ENCODE data around the gene PCDHGB7. TPM values are rescaled to one million over a fixed set of nuclear protein-coding genes. Genes with fewer than 3 reads are reported as not detected.
"Not testable (repeated sequence)": the region's sequence is repeated elsewhere in the genome, so short reads cannot be mapped to it uniquely, and the experiment has no call there.

Gene PCDHGB7
- total RNA-seq, 1 donor from 2014 or later, result 16.4 TPM

GRCh38 chr5:141399555-141400258, 17.8 kb upstream of the PCDHGB7 start:
- H3K4me3 Mint-ChIP-seq, result no peak overlapping the region
- no peaks in the 10 kb centered on the region for H3K27me3 Mint-ChIP-seq (ENCODE audit: low read depth)
- H3K36me3 Mint-ChIP-seq, result peaks cover 48% of the 10 kb centered on the region
- H3K27ac Mint-ChIP-seq, result no peak overlapping the region
- H3K4me1 Mint-ChIP-seq, result no peaks in the 10 kb centered on the region
- DNase-seq (ENCODE audit: low spot score in 2 of 2, unreplicated experiment in 2 of 2), result no peak
- no peak for TF ChIP-seq CTCF (IDR thresholded peaks at IDR 0.05; ENCODE audit: unreplicated experiment)
- peaks cover 51% of the 10 kb centered on the region for H3K9me3 Mint-ChIP-seq

GRCh38 chr5:141402553-141403243, 14.8 kb upstream of the PCDHGB7 start, which contains the start of gene PCDHGA9:
Gene PCDHGA9, plus strand, starts transcription at chr5:141402778. Its CDS starts 175 bp downstream, at chr5:141402953.
- Mint-ChIP-seq H3K27ac (no peak within 1 kb of the TSS), H3K4me3 (no peak within 1 kb of the TSS), H3K36me3 (peaks cover 50% of the 10 kb centered on the region), H3K4me1 (no peaks in the 10 kb centered on the region), H3K27me3 (ENCODE audit: low read depth) (no peaks in the 10 kb centered on the region), H3K9me3 (peaks cover 48% of the 10 kb centered on the region)
- no peak for TF ChIP-seq CTCF (IDR thresholded peaks at IDR 0.05; ENCODE audit: unreplicated experiment)
- DNase-seq (ENCODE audit: low spot score in 2 of 2, unreplicated experiment in 2 of 2), result no peak

GRCh38 chr5:141403387-141403786, 14.1 kb upstream of the PCDHGB7 start:
- H3K27me3 Mint-ChIP-seq (ENCODE audit: low read depth), result no peaks in the 10 kb centered on the region
- DNase-seq (ENCODE audit: low spot score in 2 of 2, unreplicated experiment in 2 of 2), result no peak
- peaks cover 52% of the 10 kb centered on the region for H3K9me3 Mint-ChIP-seq
- TF ChIP-seq CTCF (IDR thresholded peaks at IDR 0.05; ENCODE audit: unreplicated experiment), result no peak
- no peak overlapping the region for H3K27ac Mint-ChIP-seq
- peaks cover 56% of the 10 kb centered on the region for H3K36me3 Mint-ChIP-seq
- peaks cover 2% of the 10 kb centered on the region for H3K4me1 Mint-ChIP-seq
- H3K4me3 Mint-ChIP-seq, result no peak overlapping the region

- DNase-seq (ENCODE audit: low spot score in 2 of 2, unreplicated experiment in 2 of 2), result peak; percentile 62 to 85
- TF ChIP-seq CTCF (IDR thresholded peaks at IDR 0.05; ENCODE audit: unreplicated experiment), result peak; percentile 87
These were observed 9.5 kb upstream of the PCDHGB7 start, which contains the start of gene PCDHGB6 for GRCh38 chr5:141407790-141408505. Gene PCDHGB6, plus strand, starts transcription at chr5:141408021. Its CDS starts 182 bp downstream, at chr5:141408203.

GRCh38 chr5:141409598-141410306, 7.7 kb upstream of the PCDHGB7 start:
- no peak for TF ChIP-seq CTCF (IDR thresholded peaks at IDR 0.05; ENCODE audit: unreplicated experiment)

More at GRCh38 chr5:141407790-141408505, 9.5 kb upstream of the PCDHGB7 start, which contains the start of gene PCDHGB6:
- peaks cover 59% of the 10 kb centered on the region for H3K36me3 Mint-ChIP-seq
- peaks cover 12% of the 10 kb centered on the region for H3K4me1 Mint-ChIP-seq
- peak within 1 kb of the TSS; percentile 98 for H3K27ac Mint-ChIP-seq
- H3K9me3 Mint-ChIP-seq, result peaks cover 44% of the 10 kb centered on the region
- H3K4me3 Mint-ChIP-seq, result peak within 1 kb of the TSS; percentile 91
- not testable (repeated sequence) for H3K27me3 Mint-ChIP-seq (ENCODE audit: low read depth)

More at GRCh38 chr5:141409598-141410306, 7.7 kb upstream of the PCDHGB7 start:
- Mint-ChIP-seq H3K27ac (no peak overlapping the region), H3K4me1 (peaks cover 19% of the 10 kb centered on the region), H3K27me3 (ENCODE audit: low read depth) (no peaks in the 10 kb centered on the region), H3K9me3 (peaks cover 46% of the 10 kb centered on the region), H3K4me3 (no peak overlapping the region), H3K36me3 (peaks cover 66% of the 10 kb centered on the region)
- DNase-seq (ENCODE audit: low spot score in 2 of 2, unreplicated experiment in 2 of 2), result no peak
